Mesenchymal stem cell (in vitro differentiated cells and primary cell): ENCODE data around the gene SNRPD2.

Source experiments
- DNase-seq: peaks from one replicate; pipeline ENCODE4 v3.0.0-alpha.2; 2013
- H2AFZ ChIP-seq: one replicate; pipeline ENCODE4 v1.6.1; 2013; ENCODE audit warnings: low read depth, mild to moderate bottlenecking, control low read depth, inconsistent platforms, low read length, moderate library complexity
- H2AK5ac ChIP-seq: 2 replicates; pipeline ENCODE4 v1.6.1; 2013; ENCODE audit warnings: low read length, moderate library complexity, mild to moderate bottlenecking, inconsistent platforms; ENCODE audit not compliant: severe bottlenecking
- H2BK120ac ChIP-seq: one replicate; pipeline ENCODE4 v1.6.1; 2013; ENCODE audit warnings: low read depth, mild to moderate bottlenecking, inconsistent platforms, low read length, moderate library complexity
- H2BK12ac ChIP-seq, 2 experiments: one replicate each; pipeline ENCODE4 v1.6.1; 2013; ENCODE audit warnings: inconsistent platforms in 2 of 2, low read length in 2 of 2, mild to moderate bottlenecking in 2 of 2, moderate library complexity in 2 of 2, control low read depth in 1 of 2
- H2BK15ac ChIP-seq: one replicate; pipeline ENCODE4 v1.6.1; 2013; ENCODE audit warnings: mild to moderate bottlenecking, low read depth, inconsistent platforms; ENCODE audit not compliant: poor library complexity, severe bottlenecking
- H2BK5ac ChIP-seq: 2 replicates; pipeline ENCODE4 v1.6.1; 2013; ENCODE audit warnings: low read depth, mild to moderate bottlenecking, low read length, control low read depth, inconsistent platforms; ENCODE audit not compliant: poor library complexity, severe bottlenecking
- H3K14ac ChIP-seq, 2 experiments: one replicate each; pipeline ENCODE4 v1.6.1; 2013; ENCODE audit warnings: inconsistent platforms in 2 of 2, low read length in 2 of 2, control low read depth in 1 of 2, mild to moderate bottlenecking in 1 of 2, moderate library complexity in 1 of 2
- H3K18ac ChIP-seq, 2 experiments: one replicate each; pipeline ENCODE4 v1.6.1; 2013; ENCODE audit warnings: inconsistent platforms in 2 of 2, low read length in 2 of 2, control low read depth in 1 of 2, low read depth in 1 of 2, mild to moderate bottlenecking in 1 of 2
- H3K23ac ChIP-seq, 2 experiments: one replicate each; pipeline ENCODE4 v1.6.1; 2013; ENCODE audit warnings: inconsistent platforms in 2 of 2, low read length in 2 of 2, mild to moderate bottlenecking in 2 of 2, moderate library complexity in 2 of 2, control low read depth in 1 of 2
- H3K27ac ChIP-seq: 2 replicates; pipeline ENCODE4 v1.5.1; 2013; ENCODE audit warnings: mild to moderate bottlenecking, moderate library complexity, low read length, control low read depth, inconsistent platforms; ENCODE audit not compliant: poor library complexity, severe bottlenecking
- H3K27me3 ChIP-seq, 2 experiments: 2 replicates each; pipeline versions ENCODE4 v1.6.1 to v1.7.0; 2013; ENCODE audit warnings: low read length in 2 of 2, mild to moderate bottlenecking in 2 of 2, moderate library complexity in 2 of 2, control low read depth in 1 of 2, inconsistent platforms in 1 of 2; ENCODE audit not compliant: control insufficient read depth in 1 of 2, insufficient read depth in 1 of 2
- H3K36me3 ChIP-seq, 2 experiments: 2 replicates each; pipeline versions ENCODE4 v1.6.1 to v1.7.0; 2013; ENCODE audit warnings: low read length in 2 of 2, control low read depth in 1 of 2, inconsistent platforms in 1 of 2, low read depth in 1 of 2, mild to moderate bottlenecking in 1 of 2; ENCODE audit not compliant: insufficient read depth in 2 of 2, control insufficient read depth in 1 of 2
- H3K4ac ChIP-seq, 2 experiments: one replicate each; pipeline ENCODE4 v1.6.1; 2013; ENCODE audit warnings: inconsistent platforms in 2 of 2, low read length in 2 of 2, mild to moderate bottlenecking in 2 of 2, moderate library complexity in 2 of 2, control low read depth in 1 of 2, low read depth in 1 of 2
- H3K4me1 ChIP-seq: 2 replicates; pipeline ENCODE4 v1.6.1; 2013; ENCODE audit warnings: low read depth, low read length, control low read depth; ENCODE audit not compliant: control insufficient read depth, insufficient read depth
- H3K4me2 ChIP-seq: 2 replicates; pipeline ENCODE4 v1.6.1; 2013; ENCODE audit warnings: low read length, mild to moderate bottlenecking, inconsistent platforms; ENCODE audit not compliant: poor library complexity, severe bottlenecking
- H3K4me3 ChIP-seq, 2 experiments: 2 replicates each; pipeline versions ENCODE4 v1.5.1 to v1.7.0; 2013; ENCODE audit warnings: low read length in 2 of 2, mild to moderate bottlenecking in 2 of 2, control low read depth in 1 of 2, low read depth in 1 of 2; ENCODE audit not compliant: insufficient read depth in 1 of 2
- H3K79me1 ChIP-seq: replicated peaks from 2 replicates; pipeline ENCODE4 v1.6.1; 2013; ENCODE audit warnings: mild to moderate bottlenecking, control low read depth, low read length, inconsistent platforms; ENCODE audit not compliant: poor library complexity, severe bottlenecking
- H3K9ac ChIP-seq: 2 replicates; pipeline ENCODE4 v1.7.0; 2013; ENCODE audit warnings: mild to moderate bottlenecking, low read length, moderate library complexity
- H3K9me3 ChIP-seq: 2 replicates; pipeline ENCODE4 v1.7.0; 2013; ENCODE audit warnings: mild to moderate bottlenecking, low read length; ENCODE audit not compliant: control insufficient read depth
- H4K8ac ChIP-seq: one replicate; pipeline ENCODE4 v1.6.1; 2013; ENCODE audit warnings: inconsistent platforms, mild to moderate bottlenecking, low read length, moderate library complexity
- H4K91ac ChIP-seq: one replicate; pipeline ENCODE4 v1.6.1; 2013; ENCODE audit warnings: mild to moderate bottlenecking, low read length, inconsistent platforms
- WGBS: methylation state at CpG from one replicate; pipeline ENCODE4 v1.1.7; 2013; ENCODE audit warnings: mixed read lengths; 5-methylcytosine and 5-hydroxymethylcytosine counted together

Gene SNRPD2

DNA sequence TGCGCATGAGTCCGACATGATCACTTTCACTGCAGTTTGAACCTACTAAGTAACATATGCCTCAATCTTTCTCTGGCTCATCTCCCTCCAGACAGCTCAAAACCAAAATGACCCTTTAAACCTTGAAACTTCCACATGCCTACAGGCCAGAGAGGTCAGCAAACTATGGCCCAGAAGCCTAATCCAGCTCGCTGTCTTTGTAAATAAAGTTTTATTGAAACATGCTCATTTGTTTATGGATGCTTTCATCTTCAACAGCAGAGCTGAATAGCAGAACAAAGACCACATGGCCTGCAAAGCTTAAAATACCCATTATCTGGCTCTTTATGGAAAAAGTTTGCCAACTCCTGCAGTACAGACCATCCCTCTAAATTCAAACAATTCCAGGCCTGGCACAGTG, 23.4 kb upstream of the SNRPD2 start:
- Histone ChIP-seq H3K18ac (no peak overlapping the region), H3K4me1 (peaks cover 9% of the 10 kb centered on the region), H3K14ac (no peak overlapping the region), H3K9me3 (no peaks in the 10 kb centered on the region), H2BK120ac (peak overlapping the region; percentile 64), H2BK12ac (no peak overlapping the region), H3K4me3 (no peak overlapping the region), H3K9ac (no peak overlapping the region), H2AK5ac (no peak overlapping the region), H3K4ac (no peak overlapping the region), H3K79me1 (peaks cover 30% of the 10 kb centered on the region), H2BK5ac (no peak overlapping the region), H2BK15ac (no peak overlapping the region), H3K23ac (no peak overlapping the region), H2AFZ (no peak overlapping the region), H3K27me3 (no peaks in the 10 kb centered on the region), H4K8ac (no peak overlapping the region), H3K4me2 (no peak overlapping the region), H3K36me3 (peaks cover 29 to 31% of the 10 kb centered on the region in 2 experiments), H4K91ac (no peak overlapping the region), H3K27ac (no peak overlapping the region)
- DNase-seq = no peak
- WGBS = 84% methylated on average over 3 of the region's 3 CpGs

DNA sequence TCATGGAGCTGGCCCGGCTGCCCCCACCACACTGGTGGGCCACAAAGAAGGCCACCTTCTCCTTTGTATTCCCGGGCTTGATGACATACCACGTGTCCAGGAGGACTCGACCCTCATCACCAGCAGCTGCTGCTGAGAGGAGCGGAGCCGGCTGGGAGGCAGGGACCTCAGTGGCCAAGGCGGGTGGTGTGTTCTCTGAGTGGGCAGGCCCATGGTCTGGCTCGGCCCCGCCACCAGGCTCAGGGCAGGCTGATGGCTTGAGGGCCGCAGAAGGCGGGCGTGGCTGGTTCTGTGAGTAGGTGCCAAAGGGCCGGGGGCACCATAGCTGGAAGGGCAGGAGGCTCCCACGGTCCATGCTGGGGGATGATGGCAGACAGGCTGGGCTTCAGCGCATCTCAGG, 21.4 kb upstream of the SNRPD2 start:
- Histone ChIP-seq H3K14ac (no peak overlapping the region), H3K36me3 (peaks cover 26 to 32% of the 10 kb centered on the region in 2 experiments), H2BK12ac (no peak overlapping the region), H3K79me1 (peaks cover 30% of the 10 kb centered on the region), H3K4ac (no peak overlapping the region), H3K9ac (no peak overlapping the region), H4K91ac (no peak overlapping the region), H2BK120ac (no peak overlapping the region), H2BK5ac (no peak overlapping the region), H3K4me1 (peaks cover 6% of the 10 kb centered on the region), H3K23ac (no peak overlapping the region), H3K4me3 (no peak overlapping the region), H3K27ac (no peak overlapping the region), H3K18ac (no peak overlapping the region), H2AFZ (no peak overlapping the region), H2AK5ac (no peak overlapping the region), H3K9me3 (no peaks in the 10 kb centered on the region), H3K4me2 (no peak overlapping the region), H2BK15ac (peak overlapping the region; percentile 65), H3K27me3 (no peaks in the 10 kb centered on the region), H4K8ac (no peak overlapping the region)
- no peak for DNase-seq
- 98% methylated on average over 14 of the region's 15 CpGs for WGBS

DNA sequence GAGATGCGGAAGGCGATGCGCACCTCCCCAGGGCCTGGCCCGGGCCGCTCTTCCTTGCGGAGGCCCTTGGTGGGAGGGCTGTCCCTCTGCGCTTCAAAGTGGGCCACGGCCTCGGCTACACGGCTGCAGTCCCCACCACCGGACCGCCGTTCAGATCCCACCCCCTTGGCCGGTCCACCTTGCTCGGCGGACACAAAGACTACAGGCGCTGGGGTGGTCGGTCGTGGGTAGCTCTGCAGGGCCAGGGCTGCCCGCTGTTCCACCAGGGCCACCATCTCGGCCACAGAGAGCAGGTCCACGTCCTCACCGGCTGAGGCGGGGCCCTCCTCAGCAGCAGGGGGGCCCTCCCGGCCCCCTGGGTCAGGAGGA, 20.9 kb upstream of the SNRPD2 start:
- peaks cover 3% of the 10 kb centered on the region for H3K4me1 ChIP-seq
- H3K14ac ChIP-seq = no peak overlapping the region
- H3K27me3 ChIP-seq = no peaks in the 10 kb centered on the region
- H3K9me3 ChIP-seq = no peaks in the 10 kb centered on the region
- no peak overlapping the region for H4K91ac ChIP-seq
- no peak overlapping the region for H3K4me3 ChIP-seq
- H3K36me3 ChIP-seq = peaks cover 26 to 33% of the 10 kb centered on the region in 2 experiments
- no peak overlapping the region for H2AFZ ChIP-seq
- no peak for DNase-seq
- no peak overlapping the region for H2BK12ac ChIP-seq
- peaks cover 28% of the 10 kb centered on the region for H3K79me1 ChIP-seq
- no peak overlapping the region for H3K18ac ChIP-seq
- H3K4me2 ChIP-seq = no peak overlapping the region
- H2BK15ac ChIP-seq = no peak overlapping the region
- no peak overlapping the region for H2BK5ac ChIP-seq
- no peak overlapping the region for H3K9ac ChIP-seq
- WGBS = 95% methylated on average over 25 of the region's 25 CpGs
- peak overlapping the region; percentile 29 for H4K8ac ChIP-seq
- H2AK5ac ChIP-seq = no peak overlapping the region
- no peak overlapping the region for H3K23ac ChIP-seq
- no peak overlapping the region for H3K4ac ChIP-seq
- H2BK120ac ChIP-seq = no peak overlapping the region
- H3K27ac ChIP-seq = no peak overlapping the region

DNA sequence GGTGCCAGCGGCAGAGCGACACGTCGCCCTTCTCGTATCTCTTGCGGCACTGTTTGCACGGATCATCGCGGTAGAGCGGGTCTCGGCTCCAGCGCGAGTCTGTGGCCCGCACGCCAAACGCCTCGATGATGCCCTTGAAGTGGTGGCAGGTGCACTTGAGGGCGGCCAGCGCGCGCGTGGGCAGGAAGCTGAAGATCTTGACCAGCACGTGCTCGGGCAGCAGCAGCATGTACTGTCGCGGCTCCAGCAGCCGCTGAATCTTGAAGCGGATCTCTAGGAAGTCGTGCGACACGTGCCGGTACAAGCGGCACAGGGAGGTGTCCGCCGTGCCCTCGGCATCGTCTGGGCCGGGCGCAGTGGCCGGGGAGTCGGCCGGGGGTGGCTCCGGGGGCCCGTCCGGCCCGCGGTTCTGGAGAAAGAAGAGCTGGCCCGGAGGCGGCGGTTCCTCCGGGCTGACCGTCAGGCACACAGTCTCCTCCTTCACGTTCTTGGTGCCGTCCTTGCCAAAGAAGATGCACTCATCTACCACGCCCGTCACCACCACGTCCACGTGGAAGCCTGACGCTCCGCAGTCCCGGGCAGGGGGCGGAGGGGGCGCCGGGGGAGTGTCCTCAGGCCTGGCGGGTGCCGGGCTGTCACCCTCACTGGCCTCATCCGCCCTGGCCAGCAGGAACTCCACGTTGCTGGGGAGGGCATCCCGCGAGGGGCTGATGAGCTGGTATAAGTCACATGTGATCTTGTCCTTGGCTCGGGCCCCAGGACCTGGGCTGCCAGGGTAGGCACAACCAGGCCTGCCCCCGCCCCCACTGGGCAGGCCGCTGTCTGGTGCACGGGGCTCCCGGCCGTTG, 20.3 kb upstream of the SNRPD2 start:
- Histone ChIP-seq H3K14ac (no peak overlapping the region), H3K27me3 (no peaks in the 10 kb centered on the region), H3K27ac (no peak overlapping the region), H2BK5ac (no peak overlapping the region), H3K23ac (no peak overlapping the region), H2BK120ac (no peak overlapping the region), H4K91ac (no peak overlapping the region), H3K18ac (no peak overlapping the region), H2BK12ac (no peak overlapping the region), H3K4me1 (peaks cover 5% of the 10 kb centered on the region), H3K9me3 (no peaks in the 10 kb centered on the region), H4K8ac (peak overlapping the region; percentile 7), H3K4me3 (no peak overlapping the region), H3K4ac (no peak overlapping the region), H2AFZ (no peak overlapping the region), H2BK15ac (no peak overlapping the region), H3K9ac (no peak overlapping the region), H2AK5ac (no peak overlapping the region), H3K79me1 (peaks cover 28% of the 10 kb centered on the region), H3K36me3 (peaks cover 26 to 33% of the 10 kb centered on the region in 2 experiments), H3K4me2 (no peak overlapping the region)
- no peak for DNase-seq
- 97% methylated on average over 72 of the region's 76 CpGs for WGBS
